Dermis microvascular lymphatic vessel endothelial cell (primary cell): ENCODE measurements around the gene HOATZ. TPM values are rescaled to one million over a fixed set of nuclear protein-coding genes. Genes with fewer than 3 reads are reported as not detected.

Experiments
- DNase-seq, 2 donors: peaks; one replicate each; pipeline versions ENCODE4 v3.0.0 to v3.0.0-alpha.2; 2010; ENCODE audit warnings: low read depth in 2 of 2
- total RNA-seq: library from RNA; depleted of rRNA; stranded (reverse); fragments of >200 nt; gene quantifications from 2 replicates; pipeline ENCODE4 v1.2.1, GENCODE V29; 2014

HOATZ gene
- total RNA-seq, 1 donor from 2014 or later, result not detected

DNA sequence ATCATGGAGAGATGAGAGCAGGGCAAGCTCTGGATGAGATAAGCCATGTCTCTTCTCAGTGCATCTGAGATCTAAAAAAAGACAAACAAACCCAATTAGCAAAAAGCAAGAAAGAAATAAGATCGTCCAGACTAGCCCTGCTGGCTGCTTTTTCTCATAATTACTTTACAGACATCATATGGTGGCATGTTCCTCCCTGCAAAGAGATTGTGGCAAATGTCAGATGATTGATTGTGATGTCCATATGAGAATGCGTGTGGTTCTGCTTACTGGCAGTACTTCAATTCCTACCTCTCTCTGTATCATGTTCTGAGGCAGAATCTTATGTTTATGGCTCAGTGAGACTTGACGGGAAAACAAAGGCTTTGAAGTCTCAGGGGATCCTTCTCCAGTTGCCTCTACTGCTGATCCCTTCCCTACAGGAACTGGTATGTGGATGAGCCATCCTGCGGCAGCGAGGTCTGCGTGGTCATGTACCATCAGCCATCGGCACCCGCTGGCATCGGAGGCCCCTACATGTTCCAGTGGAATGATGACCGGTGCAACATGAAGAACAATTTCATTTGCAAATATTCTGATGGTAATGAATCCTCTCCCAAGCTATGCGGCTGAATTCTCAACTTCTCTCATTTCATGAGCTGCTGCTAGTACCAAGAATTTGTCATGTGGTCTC is 34.8 kb downstream of the HOATZ start:
- DNase-seq, result no peak

DNA sequence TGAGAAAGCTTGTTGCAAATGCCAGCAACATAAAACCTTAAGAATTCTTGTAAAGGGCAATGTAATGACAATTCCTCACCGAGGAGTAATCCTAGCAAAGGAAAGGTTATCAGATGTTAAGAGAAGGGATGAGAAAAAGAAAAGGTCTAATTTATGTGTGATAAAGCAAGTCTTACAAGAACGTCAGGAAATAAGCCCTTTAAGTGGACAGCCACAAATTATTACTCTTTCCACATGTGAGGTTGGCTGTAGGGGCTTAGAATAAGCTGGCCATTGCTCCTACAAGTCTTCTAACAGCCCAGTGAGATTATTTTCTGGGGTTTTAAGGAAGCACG is 35.3 kb downstream of the HOATZ start:
- DNase-seq, result no peak

DNA sequence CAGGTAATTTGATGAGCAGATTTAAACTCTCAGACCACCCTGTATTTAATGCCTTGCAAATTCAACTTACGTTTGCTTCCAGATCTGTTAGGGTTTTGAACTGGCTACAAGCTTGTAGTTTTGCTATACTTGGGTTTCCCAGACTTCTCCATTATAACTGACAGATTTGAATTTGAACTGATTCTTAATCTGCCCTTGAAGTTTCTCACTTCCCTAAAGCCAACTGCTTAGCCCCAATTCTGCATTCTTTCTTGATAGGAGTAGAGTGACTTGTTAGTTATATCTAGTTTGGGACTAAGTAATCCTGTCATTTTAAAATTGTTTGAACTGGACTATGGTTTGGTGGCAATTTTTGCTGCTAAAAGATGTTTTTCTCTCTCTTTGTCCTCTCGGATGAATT is 35.7 kb downstream of the HOATZ start:
- no peak for DNase-seq

DNA sequence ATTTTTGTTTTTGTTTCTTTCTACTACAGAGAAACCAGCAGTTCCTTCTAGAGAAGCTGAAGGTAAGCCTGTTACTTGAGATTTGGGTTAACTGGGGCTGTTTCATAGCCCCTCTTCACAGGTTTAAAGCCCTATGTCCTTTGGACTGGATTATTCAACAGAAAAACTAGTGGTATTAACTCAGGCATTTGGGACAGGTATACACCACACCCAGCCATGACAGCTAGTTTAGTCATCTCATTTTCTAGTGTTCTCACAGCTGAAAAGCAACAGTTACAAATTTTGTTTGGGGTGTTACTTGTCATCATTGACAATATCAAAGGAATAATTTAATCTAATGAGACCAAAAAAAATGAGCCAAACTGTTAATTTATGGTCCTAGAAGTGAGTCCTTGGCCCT is 40.0 kb downstream of the HOATZ start:
- DNase-seq, result no peak

DNA sequence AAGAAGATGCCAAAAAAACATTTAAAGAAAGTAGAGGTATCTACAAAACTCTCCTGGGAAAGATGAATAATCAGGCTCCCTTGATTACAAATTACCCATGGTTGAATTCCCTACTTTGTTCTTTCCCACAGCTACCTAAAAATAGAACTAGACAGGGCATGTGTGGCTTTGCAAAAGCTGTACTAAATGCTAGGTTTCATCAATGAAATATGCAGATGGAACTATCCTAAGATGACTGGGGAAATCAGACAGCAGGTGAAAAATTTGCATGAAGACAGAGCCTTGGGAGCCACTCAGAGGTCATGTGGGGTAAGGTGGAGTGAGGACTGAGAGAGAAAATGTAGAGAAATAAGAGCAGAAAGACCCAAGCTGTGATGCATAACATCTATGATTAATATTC is 40.7 kb downstream of the HOATZ start:
- no peak for DNase-seq

DNA sequence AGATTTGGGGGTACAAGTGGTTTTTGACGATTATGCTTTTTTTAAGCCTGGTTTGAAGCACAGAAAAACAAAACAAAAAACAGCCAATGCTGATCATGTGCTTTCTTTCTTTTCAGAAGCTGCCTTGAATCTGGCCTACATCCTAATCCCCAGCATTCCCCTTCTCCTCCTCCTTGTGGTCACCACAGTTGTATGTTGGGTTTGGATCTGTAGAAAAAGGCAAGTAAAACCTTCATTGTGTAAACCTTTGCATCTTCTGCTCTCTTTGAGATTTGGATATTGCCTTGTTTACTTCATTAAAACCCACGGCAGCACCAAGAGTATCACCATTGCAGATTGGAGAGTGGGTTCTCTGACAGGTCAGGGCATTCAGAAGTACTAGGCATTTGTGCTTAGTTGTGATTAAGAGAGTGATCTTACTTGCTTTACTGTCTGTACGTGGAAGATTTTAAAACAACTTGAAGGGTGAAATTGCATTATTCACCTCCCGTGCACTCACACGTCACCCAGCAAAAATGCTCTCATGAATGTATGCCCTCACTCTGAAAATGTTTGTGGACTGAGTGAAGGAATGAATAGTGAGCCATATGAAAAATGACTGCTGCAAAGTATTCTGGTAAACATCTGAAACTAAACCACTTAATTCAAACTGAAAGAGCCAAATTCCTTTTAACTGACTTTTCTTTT is 43.0 kb downstream of the HOATZ start:
- no peak for DNase-seq

DNA sequence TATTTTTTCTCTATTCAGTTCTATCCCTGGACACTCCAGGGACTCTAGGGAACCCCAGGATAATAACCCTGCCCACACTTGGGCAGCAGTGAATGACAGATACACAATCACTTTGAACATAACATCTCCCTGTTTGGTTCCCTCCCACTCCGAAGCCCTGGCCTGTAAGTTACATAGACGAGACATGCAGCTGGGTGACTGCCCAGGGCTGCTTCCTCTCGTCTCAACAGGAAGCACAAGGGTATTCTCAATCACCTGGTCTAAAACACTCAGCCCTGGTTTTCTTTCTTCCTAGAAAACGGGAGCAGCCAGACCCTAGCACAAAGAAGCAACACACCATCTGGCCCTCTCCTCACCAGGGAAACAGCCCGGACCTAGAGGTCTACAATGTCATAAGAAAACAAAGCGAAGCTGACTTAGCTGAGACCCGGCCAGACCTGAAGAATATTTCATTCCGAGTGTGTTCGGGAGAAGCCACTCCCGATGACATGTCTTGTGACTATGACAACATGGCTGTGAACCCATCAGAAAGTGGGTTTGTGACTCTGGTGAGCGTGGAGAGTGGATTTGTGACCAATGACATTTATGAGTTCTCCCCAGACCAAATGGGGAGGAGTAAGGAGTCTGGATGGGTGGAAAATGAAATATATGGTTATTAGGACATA is 45.4 kb downstream of the HOATZ start:
- peak in 1 of 2 donors; percentile 61 for DNase-seq

DNA sequence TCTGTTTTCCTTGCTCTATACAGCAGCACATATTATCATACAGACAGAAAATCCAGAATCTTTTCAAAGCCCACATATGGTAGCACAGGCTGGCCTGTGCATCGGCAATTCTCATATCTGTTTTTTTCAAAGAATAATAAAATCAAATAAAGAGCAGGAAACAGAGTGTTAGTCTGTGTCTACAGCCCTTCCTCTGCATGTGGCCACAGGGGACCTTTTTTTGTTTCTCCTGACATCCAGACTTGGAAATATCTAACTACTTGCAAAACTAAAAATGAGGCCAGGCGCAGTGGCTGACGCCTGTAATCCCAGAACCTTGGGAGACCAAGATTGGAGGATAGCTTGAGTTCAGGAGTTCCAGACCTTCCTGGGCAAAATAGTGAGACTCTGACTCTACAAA is 46.2 kb downstream of the HOATZ start:
- peak; percentile 54 to 60 for DNase-seq

DNA sequence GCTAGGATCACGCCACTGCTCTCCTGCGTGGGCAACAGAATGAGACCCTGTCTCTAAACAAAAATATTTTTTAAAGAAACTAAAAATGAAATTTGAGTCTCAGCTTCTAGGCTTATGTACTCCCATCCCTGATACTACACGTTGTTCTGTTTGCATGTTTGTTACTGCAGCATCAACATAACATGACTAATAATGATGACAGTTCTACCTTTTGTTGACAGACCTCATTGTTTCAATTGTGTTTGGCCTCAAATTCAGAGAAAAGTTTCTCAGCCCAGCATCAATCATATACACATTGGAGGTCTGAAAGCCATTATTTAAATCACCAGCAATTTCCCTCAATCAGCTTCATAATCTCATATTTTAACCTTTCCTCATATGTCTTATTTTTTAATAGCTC is 46.7 kb downstream of the HOATZ start:
- DNase-seq, result no peak

DNA sequence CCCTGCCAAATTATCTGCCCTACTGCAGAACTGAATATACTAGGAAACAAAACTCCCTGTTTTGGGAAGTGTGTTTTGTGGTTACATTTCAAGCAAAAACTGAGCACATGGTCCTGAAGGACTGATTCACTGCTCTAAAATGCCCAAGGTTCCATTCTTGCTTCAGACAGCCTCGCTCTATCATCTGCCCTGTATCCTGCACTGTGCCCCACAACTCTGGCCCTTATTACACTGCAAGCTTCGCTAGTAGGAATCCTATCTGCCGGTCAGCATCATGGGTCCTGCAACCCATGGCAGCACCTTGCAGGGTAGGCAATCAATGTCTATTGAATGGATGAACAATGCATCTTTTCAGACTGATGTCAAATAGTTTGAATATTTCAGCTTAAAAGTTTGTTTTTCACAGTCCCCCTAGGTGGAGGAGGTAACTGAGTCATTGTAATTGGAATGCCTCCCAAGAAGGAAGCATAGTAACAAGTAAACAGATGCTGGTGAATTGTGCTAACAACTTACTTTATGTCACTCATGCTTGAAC is 47.3 kb downstream of the HOATZ start:
- DNase-seq, result peak in 1 of 2 donors; percentile 29

DNA sequence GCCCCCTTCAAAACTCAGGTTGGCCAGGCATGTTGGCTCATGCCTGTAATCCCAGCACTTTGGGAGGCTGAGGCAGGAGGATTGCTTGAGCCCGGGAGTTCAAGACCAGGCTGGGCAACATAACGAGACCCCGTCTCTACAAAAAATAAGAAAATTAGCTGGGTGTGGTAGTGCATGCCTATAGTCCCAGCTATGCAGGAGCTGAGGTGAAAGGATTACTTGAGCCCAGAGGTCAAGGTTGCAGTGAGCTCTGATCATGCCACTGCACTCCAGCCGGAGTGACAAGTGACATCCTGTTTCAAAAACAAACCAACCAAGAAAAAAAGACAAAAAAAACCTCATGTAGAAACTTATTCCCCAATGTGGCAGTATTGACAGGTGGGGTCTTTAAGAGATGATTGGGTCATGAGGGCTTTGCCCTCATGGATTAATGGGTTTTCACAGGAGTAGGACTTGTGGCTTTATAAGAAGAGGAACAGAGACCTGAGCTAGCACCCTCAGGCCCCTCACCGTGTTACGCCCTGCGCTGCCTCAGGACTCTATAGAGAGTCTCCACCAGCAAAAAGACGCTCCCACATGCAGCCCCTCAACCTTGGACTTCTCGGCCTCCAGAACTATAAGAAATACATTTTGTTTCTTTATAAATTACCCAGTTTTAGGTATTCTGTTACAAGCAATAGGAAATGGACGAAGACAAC is 48.3 kb downstream of the HOATZ start:
- DNase-seq, result no peak

DNA sequence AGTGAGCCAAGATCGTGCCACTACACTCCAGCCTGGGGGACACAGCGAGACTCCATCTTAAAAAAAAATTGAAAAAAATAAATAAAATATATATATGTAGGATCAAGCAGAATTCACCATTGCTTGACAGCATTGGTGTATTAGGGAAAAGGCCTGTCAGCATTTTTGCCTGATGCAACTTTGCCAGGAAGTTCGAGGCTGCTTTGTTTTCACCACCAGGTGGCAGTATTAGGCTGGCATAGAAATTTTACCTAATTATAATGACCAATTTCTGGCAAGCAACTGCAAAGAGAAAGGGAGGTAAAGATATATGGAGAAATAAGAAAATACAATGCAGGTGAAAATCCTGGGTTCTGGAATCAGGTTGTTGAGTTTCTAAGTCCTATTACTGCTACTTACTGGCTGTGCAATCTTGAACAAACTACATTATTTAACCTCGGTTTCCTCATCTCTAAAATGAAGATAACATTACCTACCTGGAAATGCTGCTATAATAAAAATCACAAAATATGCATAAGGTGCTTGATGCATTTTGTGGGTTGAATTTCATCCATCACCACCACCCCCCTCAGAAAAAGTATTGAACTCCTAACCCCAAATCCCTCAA is 50.6 kb downstream of the HOATZ start:
- DNase-seq, result peak; percentile 69 to 75

DNA sequence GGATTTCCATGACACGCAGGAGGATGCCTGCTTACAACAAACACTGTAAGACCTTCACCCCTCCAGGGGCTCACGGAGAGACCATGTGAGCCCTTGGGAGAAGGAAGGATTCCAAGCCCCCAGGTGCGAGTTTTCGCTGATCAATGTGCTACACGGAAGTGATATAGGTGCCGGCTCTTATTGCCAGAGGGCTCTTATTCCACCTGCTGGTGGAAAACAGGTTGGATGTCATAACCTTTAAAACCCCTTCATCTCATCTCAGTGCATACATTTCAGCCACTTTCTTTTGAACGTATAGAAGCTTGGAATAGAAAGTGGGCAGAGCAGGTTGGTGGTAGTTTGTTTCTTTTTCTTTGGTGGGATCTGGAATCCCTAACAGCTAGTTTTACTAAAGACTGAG is 51.7 kb downstream of the HOATZ start:
- no peak for DNase-seq

DNA sequence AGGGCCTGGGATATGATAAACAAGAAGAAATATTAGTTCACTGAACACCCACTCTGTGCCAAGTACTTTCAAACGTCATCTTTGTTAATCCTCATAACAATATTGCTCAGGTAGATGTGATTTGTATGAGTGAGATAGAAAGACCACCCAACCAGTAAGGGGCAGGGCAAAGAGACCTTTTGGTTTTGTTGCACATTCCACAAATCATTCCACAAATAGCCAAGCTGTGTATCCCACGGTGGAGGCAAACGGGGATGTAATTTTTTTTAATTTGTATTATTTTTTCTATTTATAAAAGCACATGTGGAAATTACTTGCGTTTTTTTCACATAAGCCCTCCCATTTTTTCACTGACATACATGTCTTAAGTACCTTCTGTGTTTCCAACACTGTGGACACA is 54.9 kb downstream of the HOATZ start:
- no peak for DNase-seq

DNA sequence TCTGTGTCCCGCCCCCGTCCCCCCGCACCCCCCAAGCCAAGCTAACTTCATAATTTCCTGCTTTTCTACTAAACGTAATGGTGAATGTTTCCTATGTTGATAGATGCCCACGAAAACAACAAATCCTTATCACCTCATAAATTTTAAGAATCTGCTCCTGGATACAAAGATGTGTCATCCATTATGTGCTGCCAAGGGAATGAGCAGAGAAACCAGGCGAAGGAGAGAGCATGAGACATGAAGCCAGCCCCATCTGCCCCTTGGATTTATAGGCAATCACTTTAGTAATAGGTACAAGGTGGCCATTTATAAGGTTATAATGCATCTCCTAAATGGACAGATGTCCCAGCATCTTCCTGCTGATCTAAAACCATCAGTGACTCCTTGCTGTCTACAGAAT is 56.2 kb downstream of the HOATZ start:
- peak in 1 of 2 donors; percentile 45 for DNase-seq

DNA sequence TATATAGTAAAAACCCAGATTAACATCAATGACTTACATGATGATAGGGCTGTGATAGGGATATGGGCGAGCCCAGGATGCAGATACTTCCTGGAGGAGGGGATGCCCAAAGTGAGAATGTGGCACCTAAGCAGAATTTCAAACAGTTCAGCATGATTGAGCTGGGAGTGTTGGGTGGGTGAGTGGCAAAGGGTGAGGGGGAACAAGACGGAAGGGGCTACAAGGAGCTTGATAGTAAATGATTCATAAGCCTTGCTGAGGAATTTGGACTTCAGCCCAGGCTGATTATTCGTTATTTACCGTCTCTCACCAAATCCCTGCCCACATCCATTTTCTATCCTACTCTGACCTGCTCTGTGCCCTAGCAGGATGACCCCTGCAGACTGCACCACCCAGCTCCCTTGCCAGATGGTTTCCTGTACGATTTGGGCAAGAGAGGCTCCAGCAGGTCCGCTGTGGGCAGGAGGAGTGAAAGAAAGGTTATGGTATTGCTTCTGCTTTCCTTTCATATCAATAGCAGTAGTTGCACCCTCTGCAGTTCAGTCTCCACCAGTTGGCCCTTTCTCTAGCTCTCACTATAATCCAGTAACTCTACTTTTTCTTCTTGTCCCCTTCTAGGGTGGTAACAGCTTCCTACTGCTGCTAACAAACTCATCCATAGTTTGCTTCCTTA is 57.4 kb downstream of the HOATZ start:
- peak in 1 of 2 donors; percentile 25 for DNase-seq

DNA sequence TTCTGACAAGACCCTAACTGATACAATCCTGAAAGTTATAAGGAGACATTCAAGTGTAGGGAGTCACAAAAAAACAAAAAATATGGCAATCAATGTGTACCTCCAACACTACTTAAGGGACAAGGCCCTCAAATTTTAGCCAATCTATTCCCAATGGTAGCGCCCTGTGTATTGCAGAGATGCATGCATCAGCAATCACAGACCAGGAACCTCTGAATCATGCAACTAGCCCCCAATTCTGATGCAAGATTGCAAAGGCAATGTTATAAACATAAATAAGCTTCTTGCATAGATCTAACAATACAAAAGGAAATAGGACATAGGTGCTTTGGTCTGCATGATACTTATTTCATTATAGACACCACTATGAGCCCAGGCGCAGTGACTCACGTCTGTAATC is 58.0 kb downstream of the HOATZ start:
- DNase-seq, result no peak

DNA sequence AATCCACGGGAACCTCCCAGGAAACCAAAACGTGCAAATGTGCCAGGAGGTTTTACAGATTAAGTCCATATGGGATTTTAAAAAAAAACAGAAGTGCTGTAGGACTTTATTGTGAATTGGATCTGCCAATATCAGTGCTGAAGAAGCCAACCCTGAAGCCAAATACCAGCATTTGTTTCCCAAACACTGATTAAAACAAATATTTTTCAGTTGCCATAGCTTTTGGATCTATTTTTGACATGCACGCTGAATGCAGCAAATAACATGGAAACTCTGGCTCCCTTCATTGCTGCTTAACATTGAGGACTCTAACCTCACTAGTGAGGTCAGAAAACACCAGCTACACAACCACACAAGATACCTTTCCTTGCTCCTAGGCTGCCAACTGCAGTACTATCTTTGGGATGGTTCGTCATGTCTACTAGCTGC is 59.3 kb downstream of the HOATZ start:
- DNase-seq, result peak; percentile 19 to 52

DNA sequence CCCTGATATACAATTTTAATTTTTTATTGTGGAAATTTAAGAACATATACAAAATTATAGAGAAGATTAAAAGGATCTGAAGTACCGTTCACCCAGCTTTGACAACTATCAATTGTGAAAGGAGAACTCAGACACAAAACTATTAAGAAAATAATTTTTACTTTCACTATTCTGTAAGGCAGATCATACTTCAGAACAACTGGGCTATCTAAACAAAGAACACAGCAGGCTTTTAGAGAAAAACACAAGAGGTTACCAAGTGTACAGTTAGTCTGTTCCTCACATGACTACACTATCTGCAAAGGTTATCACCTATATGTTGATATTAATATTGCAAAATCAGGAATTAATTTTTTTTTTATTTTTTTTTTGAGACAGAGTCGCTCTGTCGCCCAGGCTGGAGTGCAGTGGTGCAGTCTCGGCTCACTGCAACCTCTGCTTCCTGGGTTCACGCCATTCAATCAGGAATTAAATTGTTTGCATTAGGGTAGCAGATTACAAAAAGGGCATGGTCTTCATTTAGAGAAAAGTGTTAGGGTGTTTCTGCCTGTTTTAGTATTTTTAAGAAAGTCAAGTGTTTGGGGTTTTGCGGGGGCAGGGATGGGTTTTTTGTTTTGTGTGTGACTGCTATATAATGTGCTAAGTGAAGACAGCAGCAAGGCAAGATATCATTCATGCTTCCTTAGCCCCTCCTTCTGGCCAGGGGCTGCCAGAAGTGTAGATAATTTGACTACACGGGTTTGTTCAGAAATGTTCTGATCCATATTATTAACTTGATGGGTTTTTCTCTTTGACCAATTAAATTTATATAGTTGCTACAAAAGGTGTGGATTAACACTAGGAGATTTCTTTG is 60.0 kb downstream of the HOATZ start:
- DNase-seq, result no peak

DNA sequence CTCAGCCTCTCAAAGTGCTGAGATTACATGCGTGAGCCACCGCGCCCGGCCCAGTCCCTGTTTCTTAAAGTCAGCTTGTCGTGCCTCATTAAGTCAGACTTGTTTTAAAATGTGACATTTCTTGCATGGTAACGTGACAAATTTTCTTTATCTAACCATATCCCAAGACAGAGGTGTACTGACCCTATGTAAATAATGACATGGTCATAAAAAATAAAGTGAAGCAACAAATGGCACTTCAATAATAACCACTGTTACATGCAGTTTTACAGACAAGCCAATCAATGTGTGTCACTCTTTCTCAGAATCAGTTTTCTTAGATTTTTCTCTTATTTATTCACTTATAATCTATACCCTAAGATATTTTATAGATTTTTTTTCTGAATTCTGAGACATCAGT is 61.2 kb downstream of the HOATZ start:
- no peak for DNase-seq
